ENCODE data around the gene SMG6.

Gene SMG6

DNA sequence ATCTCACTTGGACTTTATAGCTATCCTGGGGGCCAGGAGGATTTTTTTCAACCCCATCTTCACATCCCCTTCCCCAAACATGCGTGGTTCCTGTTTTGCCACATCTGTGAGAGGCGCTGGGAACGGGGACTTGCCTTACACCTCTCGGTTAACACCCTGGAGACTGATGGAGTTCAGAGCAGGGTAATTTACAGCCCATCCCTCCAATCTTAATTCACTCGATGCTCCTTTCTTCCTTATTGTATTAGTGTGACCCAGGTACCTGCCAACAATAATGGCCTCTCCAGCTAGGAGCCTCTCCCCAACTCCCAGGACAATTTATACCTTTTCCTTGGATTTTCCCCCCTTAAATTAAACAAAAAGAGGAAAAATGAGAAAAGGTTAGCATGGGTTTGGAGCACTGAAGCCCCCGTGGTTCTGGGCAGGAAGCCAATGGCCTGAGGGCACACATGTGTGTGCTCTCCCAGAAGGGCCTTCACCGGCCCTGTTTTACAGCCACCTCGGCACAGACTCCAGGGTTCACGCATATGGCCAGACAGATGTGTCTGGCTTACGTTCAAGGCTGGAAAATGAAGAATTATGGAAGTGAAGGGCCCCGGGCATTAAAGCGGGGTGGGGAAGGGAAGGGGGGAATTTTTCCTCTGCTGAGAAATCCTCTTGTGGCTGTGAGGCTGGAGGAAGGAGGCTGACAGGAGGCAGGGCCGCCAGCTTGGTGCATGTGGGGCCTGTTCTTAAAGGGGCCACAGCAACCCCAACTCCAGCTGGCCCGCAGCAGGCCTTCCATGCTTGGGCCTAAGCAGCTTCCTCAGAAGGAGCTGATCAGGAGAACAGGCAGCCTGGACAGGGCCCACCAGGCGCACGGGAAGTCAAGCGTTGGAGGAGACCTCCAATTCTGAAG, 227.2 kb downstream of the SMG6 start:
- no peak for DNase-seq (ENCODE audit: low read depth)

- no peak for DNase-seq (ENCODE audit: low read depth)
These were observed 228.1 kb downstream of the SMG6 start for GRCh38 chr17:2075336-2076086.

GRCh38 chr17:2074919-2075318, 228.7 kb downstream of the SMG6 start:
- DNase-seq (ENCODE audit: low read depth): no peak

GRCh38 chr17:2071455-2072281, 231.9 kb downstream of the SMG6 start:
- DNase-seq (ENCODE audit: low read depth): no peak

DNA sequence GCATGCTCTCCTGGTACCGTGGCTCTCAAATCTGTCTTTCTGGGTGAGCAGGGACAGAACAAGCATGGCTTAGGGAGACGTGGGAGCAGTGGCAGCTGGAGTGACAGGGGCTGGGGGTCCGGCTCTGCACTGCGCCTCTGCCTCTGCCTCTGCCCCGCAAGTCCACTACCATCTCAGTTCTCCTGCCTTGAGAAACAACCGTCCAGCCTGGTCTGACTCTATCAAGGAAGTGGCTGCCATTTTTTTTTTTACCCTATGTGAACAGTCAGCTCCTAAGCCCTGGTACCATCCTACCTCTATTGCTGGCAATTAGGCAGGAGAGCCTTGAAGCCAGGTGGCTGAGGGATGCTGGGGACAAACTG, 232.6 kb downstream of the SMG6 start:
- no peak for DNase-seq (ENCODE audit: low read depth)

DNA sequence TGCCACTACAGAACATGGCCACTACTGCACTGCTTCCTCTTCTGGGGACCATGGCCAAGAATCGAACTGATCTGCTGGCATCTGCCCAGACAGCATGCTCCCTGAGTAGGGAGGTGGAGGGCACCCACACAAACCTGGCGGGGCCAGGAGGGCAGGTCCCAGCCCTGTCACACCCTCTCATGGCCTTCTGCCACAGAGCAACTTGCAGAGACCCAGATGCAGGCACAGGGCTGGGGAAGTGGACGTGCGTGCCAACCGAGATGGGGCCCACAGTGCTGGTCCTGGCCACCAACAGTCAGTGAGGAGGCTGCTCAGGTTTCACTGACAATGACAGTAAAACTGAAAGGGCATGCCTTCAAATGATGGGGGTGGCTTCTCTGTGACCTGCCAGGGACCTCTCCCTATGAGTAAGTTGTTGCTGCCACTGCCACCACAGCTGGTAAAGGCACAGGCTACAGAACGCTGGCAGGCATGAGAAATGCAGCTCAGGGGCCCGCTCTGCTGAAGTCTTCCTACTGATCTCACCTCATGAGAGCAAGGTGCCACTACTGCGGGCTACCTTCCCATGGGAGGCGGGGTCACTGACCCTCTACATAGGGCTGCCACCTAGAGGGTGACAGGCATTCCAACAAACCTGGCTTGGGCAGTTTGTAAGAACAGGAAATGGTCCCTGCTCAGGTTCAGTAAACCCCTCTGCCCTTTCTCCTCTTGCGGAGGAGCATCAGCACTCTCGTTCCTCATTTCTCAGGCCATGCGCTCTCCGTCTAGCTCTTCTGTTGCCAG, 233.2 kb downstream of the SMG6 start:
- no peak for DNase-seq (ENCODE audit: low read depth)

DNA sequence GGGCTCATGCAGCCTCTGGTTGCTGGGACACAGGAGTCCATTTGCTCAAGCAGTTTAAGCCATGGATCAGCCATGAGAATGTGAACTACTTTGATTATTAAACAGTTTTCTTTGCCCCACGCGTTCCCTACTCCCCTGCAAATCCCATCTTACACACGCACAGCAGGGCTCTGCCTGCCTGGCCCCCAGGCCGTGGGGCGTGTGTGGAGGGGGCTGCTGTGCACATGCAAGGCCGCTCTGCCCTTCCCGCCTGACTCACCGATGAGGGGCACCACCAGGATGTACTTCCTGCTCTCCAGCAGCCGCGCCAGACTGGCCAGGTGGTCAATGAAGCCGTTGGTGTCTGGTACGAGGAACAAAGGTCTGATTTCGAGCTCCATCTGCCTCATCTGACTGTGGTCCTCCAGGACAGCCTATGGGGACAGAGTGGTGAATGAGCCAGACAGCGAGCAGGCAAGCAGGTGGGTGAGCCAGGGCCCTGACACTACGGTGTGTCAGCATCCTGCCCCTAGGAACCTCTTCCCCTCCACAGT, 235.0 kb downstream of the SMG6 start:
- no peak for DNase-seq (ENCODE audit: low read depth)

DNA sequence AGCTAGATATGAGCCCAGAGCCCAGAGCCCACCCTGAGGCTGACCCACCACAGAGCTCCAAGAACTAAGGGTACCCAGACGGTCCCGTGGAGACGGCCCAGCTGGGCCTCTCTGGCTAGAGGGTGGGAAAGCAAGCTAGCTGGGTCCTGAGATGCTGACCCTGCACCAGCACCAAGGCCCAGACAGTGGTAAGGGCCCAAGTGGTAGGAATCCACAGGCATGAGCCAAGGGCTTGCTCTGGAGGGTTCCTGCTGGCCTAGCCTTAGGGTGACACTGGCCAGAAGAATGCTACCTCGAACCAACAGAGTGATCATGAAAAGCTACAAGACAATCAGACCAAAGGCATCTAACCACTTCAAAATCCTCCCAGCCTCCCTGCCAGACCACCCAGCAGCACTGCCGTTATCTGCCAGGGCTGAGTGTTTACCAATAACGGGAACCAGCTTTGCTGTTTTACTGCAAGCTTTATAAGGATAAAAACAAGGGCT, 235.5 kb downstream of the SMG6 start:
- no peak for DNase-seq (ENCODE audit: low read depth)

DNA sequence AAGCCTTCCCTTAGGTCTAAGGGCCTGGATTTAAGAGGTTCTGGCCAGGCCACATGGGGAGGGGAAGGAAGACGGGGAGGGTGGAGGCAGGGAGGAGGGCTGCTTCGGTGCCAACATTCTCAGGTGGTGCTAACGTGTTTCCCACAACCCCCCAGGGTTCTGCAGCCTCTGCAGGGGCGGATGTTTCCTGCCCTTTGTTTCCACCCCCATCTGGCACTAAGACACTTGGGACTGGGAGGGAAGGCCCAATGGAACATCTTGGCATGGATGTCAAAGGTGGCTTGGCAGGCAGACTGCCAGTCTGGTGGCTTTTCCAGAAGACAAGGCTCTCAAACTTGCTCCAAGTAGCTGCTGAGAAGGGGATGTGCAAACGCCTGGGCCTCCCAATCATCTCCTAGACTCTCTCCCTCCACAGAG, 236.0 kb downstream of the SMG6 start:
- no peak for DNase-seq (ENCODE audit: low read depth)

GRCh38 chr17:2067048-2067561, 236.5 kb downstream of the SMG6 start:
- no peak for DNase-seq (ENCODE audit: low read depth)

GRCh38 chr17:2065949-2066400, 237.6 kb downstream of the SMG6 start:
- DNase-seq (ENCODE audit: low read depth): no peak

GRCh38 chr17:2064980-2065785, 238.4 kb downstream of the SMG6 start:
- DNase-seq (ENCODE audit: low read depth): no peak

DNA sequence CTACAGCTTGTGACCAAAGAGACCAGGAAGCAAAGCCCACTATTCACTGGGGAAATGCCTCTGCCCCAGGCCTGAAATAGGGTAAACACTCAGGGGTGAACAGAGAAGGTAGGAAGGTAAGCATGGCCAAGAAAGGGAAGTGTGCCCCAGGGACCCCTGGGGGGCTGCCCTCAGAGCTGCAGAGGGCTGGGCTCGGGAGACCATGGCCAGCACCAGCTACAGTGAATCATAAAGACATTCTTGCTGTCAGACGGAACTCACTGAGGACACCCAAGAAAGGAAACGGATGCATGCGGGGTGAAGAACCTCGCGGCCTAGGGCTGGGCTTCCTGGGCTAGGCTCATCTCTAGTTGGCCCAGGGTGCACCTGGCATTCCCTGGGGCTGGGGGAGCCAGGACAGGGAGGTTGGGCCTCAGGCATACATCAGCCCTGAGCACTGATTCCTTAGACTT, 239.0 kb downstream of the SMG6 start:
- no peak for DNase-seq (ENCODE audit: low read depth)

- DNase-seq (ENCODE audit: low read depth): no peak
These were observed 239.5 kb downstream of the SMG6 start for GRCh38 chr17:2064147-2064489.

GRCh38 chr17:2063261-2064146, 240.1 kb downstream of the SMG6 start:
- no peak for DNase-seq (ENCODE audit: low read depth)

- DNase-seq (ENCODE audit: low read depth): no peak
These were observed 240.9 kb downstream of the SMG6 start for GRCh38 chr17:2062571-2063183.

DNA sequence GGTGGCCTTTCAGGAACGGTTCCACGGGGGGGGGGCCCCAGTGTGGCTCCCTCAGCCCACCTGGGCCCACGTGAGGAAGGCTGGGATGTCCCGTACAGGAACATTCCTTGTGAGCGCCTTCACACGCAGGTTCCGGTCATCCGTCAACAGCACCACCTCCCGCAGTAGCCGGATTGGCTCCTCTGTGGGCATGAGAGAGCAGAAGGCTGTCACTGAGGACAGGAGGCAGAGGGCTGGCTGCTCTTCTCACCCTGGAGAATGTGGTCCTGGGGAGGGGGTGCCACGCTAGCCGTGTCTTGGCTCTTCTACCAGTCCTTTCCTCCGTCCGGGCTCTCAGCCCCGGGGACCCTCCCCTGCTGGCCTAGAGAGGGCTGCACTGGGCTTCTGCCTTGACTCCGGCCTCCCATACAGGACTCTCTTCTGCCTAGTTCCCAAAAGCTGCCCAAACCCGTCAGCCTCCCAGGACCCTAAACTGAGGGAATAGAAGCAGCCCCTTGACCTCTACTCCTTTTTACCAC, 242.1 kb downstream of the SMG6 start:
- DNase-seq (ENCODE audit: low read depth): no peak

GRCh38 chr17:2060681-2061440, 242.7 kb downstream of the SMG6 start:
- DNase-seq (ENCODE audit: low read depth): no peak

Measured in stromal cell of bone marrow (primary cell).